Loucy (cell line): ENCODE measurements around the gene CLASP1.
"Not testable (repeated sequence)": the region's sequence is repeated elsewhere in the genome, so short reads cannot be mapped to it uniquely, and the experiment has no call there.

Experiments
- H2AFZ ChIP-seq: fragments of 200-600 bp; sonication (generic); 2 replicates; pipeline ENCODE4 v1.6.0; 2016; ENCODE audit warnings: antibody characterized with exemption, mild to moderate bottlenecking, low read length, moderate library complexity
- H3F3A ChIP-seq: fragments of 200-600 bp; 2 replicates; pipeline ENCODE4 v1.6.0; 2016; ENCODE audit warnings: antibody characterized with exemption, low read depth, mild to moderate bottlenecking
- H3K27me3 ChIP-seq: fragments of 200-600 bp; sonication (generic); 2 replicates; pipeline ENCODE4 v1.6.1; 2014; ENCODE audit warnings: low read length, mild to moderate bottlenecking; ENCODE audit not compliant: insufficient read depth, poor library complexity, severe bottlenecking
- H3K36me3 ChIP-seq: fragments of 200-600 bp; sonication (generic); 2 replicates; pipeline ENCODE4 v1.6.1; 2016; ENCODE audit warnings: low read length; ENCODE audit not compliant: insufficient read depth
- H3K4me1 ChIP-seq: fragments of 200-600 bp; sonication (generic); 2 replicates; pipeline ENCODE4 v1.5.1; 2014; ENCODE audit warnings: low read length, mild to moderate bottlenecking; ENCODE audit not compliant: insufficient read depth, poor library complexity, severe bottlenecking
- H3K4me2 ChIP-seq: fragments of 200-600 bp; sonication (generic); 2 replicates; pipeline ENCODE4 v1.6.0; 2014; ENCODE audit warnings: antibody characterized with exemption, low read length, low read depth, mild to moderate bottlenecking; ENCODE audit not compliant: poor library complexity, severe bottlenecking
- H3K4me3 ChIP-seq: fragments of 200-600 bp; sonication (generic); 2 replicates; pipeline ENCODE4 v1.5.1; 2014; ENCODE audit warnings: low read length, mild to moderate bottlenecking, mixed read lengths; ENCODE audit not compliant: poor library complexity, severe bottlenecking
- H3K79me2 ChIP-seq: fragments of 200-600 bp; sonication (generic); 2 replicates; pipeline ENCODE4 v1.6.1; 2014; ENCODE audit warnings: low read length; ENCODE audit not compliant: insufficient read depth
- H3K9ac ChIP-seq: fragments of 200-600 bp; sonication (generic); 2 replicates; pipeline ENCODE4 v1.6.0; 2014; ENCODE audit warnings: mild to moderate bottlenecking, low read depth, low read length, moderate library complexity; ENCODE audit not compliant: poor library complexity, severe bottlenecking
- H3K9me2 ChIP-seq: fragments of 200-600 bp; sonication (generic); replicated peaks from 2 replicates; pipeline ENCODE4 v1.6.1; 2016; ENCODE audit warnings: low read depth, low read length, mixed read lengths
- H3K9me3 ChIP-seq: fragments of 200-600 bp; sonication (generic); 2 replicates; pipeline ENCODE4 v1.6.1; 2014; ENCODE audit warnings: mild to moderate bottlenecking, antibody characterized with exemption, low read length, low read depth; ENCODE audit not compliant: insufficient read depth
- H4K20me1 ChIP-seq: fragments of 200-600 bp; sonication (generic); 2 replicates; pipeline ENCODE4 v1.6.0; 2014; ENCODE audit warnings: antibody characterized with exemption, low read length, mild to moderate bottlenecking; ENCODE audit not compliant: insufficient read depth, poor library complexity, severe bottlenecking
- EZH2phosphoT487 ChIP-seq: fragments of 200-600 bp; IDR thresholded peaks from 2 replicates; pipeline ENCODE4 v1.6.1; 2018; ENCODE audit warnings: antibody characterized with exemption, mild to moderate bottlenecking, moderate library complexity, borderline replicate concordance
- TF ChIP-seq, protein P1 (sequence below): fragments of 200-600 bp; sonication (generic); conservative IDR thresholded peaks from 2 replicates; pipeline ENCODE4 v1.5.1; 2014; ENCODE audit warnings: mild to moderate bottlenecking, antibody characterized with exemption, low read length

CLASP1 gene

DNA sequence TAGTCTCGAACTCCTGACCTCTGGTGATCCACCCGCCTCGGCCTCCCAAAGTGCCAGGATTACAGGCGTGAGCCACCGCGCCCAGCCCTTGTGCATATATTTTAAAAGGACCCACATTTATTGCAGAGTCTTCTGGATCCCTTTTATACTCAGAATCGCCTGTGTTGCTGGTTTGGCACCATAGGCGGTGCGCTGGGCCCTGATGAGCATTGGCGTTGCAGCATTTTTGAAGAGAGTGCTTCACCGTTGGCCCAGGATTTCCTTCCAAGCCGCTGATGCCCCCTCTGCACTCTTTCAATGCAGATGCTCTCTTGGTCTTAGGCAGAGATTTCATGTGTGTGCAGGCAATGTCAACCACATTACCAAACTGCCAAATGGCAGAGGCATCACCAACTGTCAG is 350.8 kb downstream of the CLASP1 start:
- Histone ChIP-seq H3K9me3 (no peaks in the 10 kb centered on the region), H2AFZ (no peak overlapping the region), H3F3A (no peaks in the 10 kb centered on the region), H3K9me2 (no peaks in the 10 kb centered on the region), H3K4me2 (no peak overlapping the region), H3K9ac (no peak overlapping the region), H3K27me3 (no peaks in the 10 kb centered on the region), H3K36me3 (no peaks in the 10 kb centered on the region), H3K4me3 (no peak overlapping the region), H4K20me1 (no peaks in the 10 kb centered on the region), H3K79me2 (no peaks in the 10 kb centered on the region), H3K4me1 (no peaks in the 10 kb centered on the region)
- TF ChIP-seq, protein P1, sequence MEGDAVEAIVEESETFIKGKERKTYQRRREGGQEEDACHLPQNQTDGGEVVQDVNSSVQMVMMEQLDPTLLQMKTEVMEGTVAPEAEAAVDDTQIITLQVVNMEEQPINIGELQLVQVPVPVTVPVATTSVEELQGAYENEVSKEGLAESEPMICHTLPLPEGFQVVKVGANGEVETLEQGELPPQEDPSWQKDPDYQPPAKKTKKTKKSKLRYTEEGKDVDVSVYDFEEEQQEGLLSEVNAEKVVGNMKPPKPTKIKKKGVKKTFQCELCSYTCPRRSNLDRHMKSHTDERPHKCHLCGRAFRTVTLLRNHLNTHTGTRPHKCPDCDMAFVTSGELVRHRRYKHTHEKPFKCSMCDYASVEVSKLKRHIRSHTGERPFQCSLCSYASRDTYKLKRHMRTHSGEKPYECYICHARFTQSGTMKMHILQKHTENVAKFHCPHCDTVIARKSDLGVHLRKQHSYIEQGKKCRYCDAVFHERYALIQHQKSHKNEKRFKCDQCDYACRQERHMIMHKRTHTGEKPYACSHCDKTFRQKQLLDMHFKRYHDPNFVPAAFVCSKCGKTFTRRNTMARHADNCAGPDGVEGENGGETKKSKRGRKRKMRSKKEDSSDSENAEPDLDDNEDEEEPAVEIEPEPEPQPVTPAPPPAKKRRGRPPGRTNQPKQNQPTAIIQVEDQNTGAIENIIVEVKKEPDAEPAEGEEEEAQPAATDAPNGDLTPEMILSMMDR = no peak
- TF ChIP-seq EZH2phosphoT487 = no peak

DNA sequence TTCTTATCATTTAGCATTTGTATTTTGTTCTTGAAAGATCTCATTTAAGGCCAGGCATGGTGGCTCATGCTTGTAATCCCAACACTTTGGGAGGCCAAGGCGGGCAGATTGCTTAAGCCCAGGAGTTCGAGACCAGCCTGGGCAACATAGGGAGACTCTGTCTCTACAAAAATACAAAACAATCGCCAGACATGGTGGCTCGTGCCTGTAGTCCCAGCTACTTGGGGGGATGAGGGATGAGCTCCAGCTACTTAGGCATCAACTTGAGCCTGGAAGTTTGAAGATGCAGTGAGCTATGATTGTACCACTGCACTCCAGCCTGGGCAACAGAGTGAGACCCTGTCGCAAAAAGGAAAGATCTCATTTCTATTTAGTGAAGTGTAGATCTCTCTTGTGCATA is 351.4 kb downstream of the CLASP1 start:
- not testable (repeated sequence) for H2AFZ ChIP-seq, H3K4me2 ChIP-seq, H3F3A ChIP-seq, H3K36me3 ChIP-seq, H3K9ac ChIP-seq, H3K9me2 ChIP-seq, H3K4me3 ChIP-seq, H4K20me1 ChIP-seq, H3K9me3 ChIP-seq, H3K79me2 ChIP-seq, H3K4me1 ChIP-seq, H3K27me3 ChIP-seq

DNA sequence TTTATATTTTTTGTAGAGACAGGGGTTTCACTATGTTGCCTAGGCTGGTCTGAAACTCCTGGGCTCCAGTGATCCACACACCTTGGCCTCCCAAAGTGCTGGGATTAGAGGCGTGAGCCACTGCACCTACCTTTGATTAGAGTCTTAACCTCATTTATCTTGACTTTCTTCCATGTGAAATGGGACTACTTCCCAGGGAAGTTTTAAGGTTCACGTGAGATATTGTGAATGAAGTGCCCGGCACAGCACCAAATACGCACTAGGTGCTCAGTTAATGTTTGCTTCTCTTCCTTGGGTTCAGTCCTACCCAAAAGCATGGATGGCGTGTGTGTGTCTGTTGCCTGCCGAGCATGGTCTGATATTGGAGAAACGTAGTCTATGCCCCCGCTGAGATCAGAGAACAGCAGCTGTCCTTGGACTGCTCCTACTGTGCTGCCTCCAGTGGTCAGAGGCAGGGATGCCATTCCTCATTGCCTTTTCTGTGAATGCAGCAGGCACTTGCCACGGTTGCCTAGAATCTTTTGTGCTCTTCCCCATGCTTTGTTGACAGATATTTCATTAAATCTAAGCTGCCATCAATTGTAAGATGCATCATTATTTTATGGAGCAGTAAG is 351.9 kb downstream of the CLASP1 start:
- no peak overlapping the region for H2AFZ ChIP-seq
- H3K4me2 ChIP-seq = no peak overlapping the region
- no peaks in the 10 kb centered on the region for H4K20me1 ChIP-seq
- H3K9me3 ChIP-seq = no peaks in the 10 kb centered on the region
- no peak overlapping the region for H3K4me3 ChIP-seq
- no peaks in the 10 kb centered on the region for H3K27me3 ChIP-seq
- H3F3A ChIP-seq = no peaks in the 10 kb centered on the region
- H3K9ac ChIP-seq = no peak overlapping the region
- no peaks in the 10 kb centered on the region for H3K79me2 ChIP-seq
- no peak for TF ChIP-seq EZH2phosphoT487
- TF ChIP-seq, protein P1 = peak; percentile 67
- no peaks in the 10 kb centered on the region for H3K4me1 ChIP-seq
- H3K36me3 ChIP-seq = no peaks in the 10 kb centered on the region
- no peaks in the 10 kb centered on the region for H3K9me2 ChIP-seq

DNA sequence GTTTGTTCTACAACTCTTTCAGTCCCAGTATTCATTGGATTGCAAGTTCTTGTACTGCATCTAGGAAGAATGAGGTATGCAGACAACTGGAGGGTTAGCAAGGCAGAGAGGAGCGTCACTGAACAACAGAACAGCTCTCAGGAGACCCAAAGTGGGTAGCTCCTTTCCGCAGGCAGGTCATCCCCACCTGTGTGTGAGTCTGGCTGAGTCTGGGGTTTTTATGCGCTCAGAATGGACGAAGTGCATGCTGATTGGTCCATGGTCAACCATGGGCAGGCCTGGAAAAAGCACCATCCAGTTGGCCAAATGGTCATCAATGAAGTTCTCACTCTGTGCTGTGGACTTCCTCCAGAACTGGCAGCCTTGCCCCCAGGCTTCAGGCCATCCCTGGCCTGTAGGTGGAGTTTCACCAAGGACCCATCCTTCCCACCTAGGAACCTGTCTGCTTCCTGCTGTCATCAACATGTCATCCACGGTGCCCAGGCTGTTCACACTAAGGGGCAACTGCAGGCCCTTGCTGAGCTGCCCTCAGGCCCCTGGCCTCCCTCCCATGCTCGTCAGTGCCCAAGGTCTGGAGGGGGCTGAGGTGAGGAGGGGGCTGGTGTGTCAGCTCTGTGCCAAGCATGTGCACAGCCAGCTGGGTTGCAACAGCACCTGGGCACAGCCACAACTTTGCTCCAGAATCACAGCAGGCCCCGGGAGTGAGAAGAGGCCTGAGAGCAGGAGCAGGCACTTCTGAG is 353.2 kb downstream of the CLASP1 start:
- H3K4me3 ChIP-seq = no peak overlapping the region
- no peaks in the 10 kb centered on the region for H3K9me2 ChIP-seq
- no peaks in the 10 kb centered on the region for H3K36me3 ChIP-seq
- H3K4me1 ChIP-seq = no peaks in the 10 kb centered on the region
- no peak for TF ChIP-seq EZH2phosphoT487
- TF ChIP-seq, protein P1 = no peak
- no peaks in the 10 kb centered on the region for H3K79me2 ChIP-seq
- no peak overlapping the region for H3K4me2 ChIP-seq
- H3K9ac ChIP-seq = no peak overlapping the region
- no peak overlapping the region for H2AFZ ChIP-seq
- H3F3A ChIP-seq = no peaks in the 10 kb centered on the region
- no peaks in the 10 kb centered on the region for H3K9me3 ChIP-seq
- no peaks in the 10 kb centered on the region for H3K27me3 ChIP-seq
- no peaks in the 10 kb centered on the region for H4K20me1 ChIP-seq
